Naive thymus-derived CD8-positive, alpha-beta T cell (primary cell): Measurements from ENCODE around the gene ZFP3. TPM values are rescaled to one million over a fixed set of nuclear protein-coding genes. Genes with fewer than 3 reads are reported as not detected.
"Not testable (repeated sequence)": the region's sequence is repeated elsewhere in the genome, so short reads cannot be mapped to it uniquely, and the experiment has no call there.

Source experiments
- ATAC-seq, 2 donors: fragments of 150-1000 bp; cut with Tn5 transposase in 1 of 2; sonication (Bioruptor Pico), chemical (Tn5 transposase) in 1 of 2; 1 replicate in 1 of 2; 2 replicates in 1 of 2; pipeline ENCODE4 v1.10.0; 2021; ENCODE audit warnings: mild to moderate bottlenecking in 2 of 2, moderate library complexity in 2 of 2
- POLR2A ChIA-PET: fragments of 350-600 bp; sonication (Branson Sonifier 250); formaldehyde crosslinking; loops from one replicate; lab custom pipeline; 2021; ENCODE audit warnings: antibody characterized with exemption; lab: Charles Lee
- DNase-seq, 10 donors: peaks; one replicate each; pipeline versions ENCODE4 v3.0.0 to v3.0.0-alpha.2; 2020 to 2022
- H3K27ac Mint-ChIP-seq, 10 donors: one replicate each; pipeline ENCODE4 v1.8.0; 2020 to 2022; ENCODE audit warnings: mild to moderate bottlenecking in 10 of 10, mixed read lengths in 10 of 10, moderate library complexity in 4 of 10, inconsistent platforms in 1 of 10
- H3K27me3 Mint-ChIP-seq, 5 donors: one replicate each; pipeline ENCODE4 v1.8.0; 2021 to 2022; ENCODE audit warnings: mixed read lengths in 5 of 5
- H3K36me3 Mint-ChIP-seq, 3 donors: one replicate each; pipeline ENCODE4 v1.8.0; 2020 to 2022; ENCODE audit warnings: mixed read lengths in 3 of 3, mild to moderate bottlenecking in 2 of 3, inconsistent platforms in 1 of 3
- H3K4me1 Mint-ChIP-seq, 4 donors: one replicate each; pipeline ENCODE4 v1.8.0; 2021 to 2022; ENCODE audit warnings: mixed read lengths in 4 of 4
- H3K4me3 Mint-ChIP-seq, 10 donors: one replicate each; pipeline ENCODE4 v1.8.0; 2020 to 2022; ENCODE audit warnings: mild to moderate bottlenecking in 10 of 10, mixed read lengths in 10 of 10, moderate library complexity in 6 of 10, inconsistent platforms in 1 of 10
- H3K9me3 Mint-ChIP-seq, 9 donors: one replicate each; pipeline ENCODE4 v1.8.0; 2020 to 2022; ENCODE audit warnings: mixed read lengths in 9 of 9, mild to moderate bottlenecking in 3 of 9, inconsistent platforms in 1 of 9, moderate library complexity in 1 of 9
- polyA plus RNA-seq, 3 donors: library from polyadenylated mRNA; unstranded; fragments of 300-500 nt; fragmentation: Illumina TruSeq; gene quantifications; one replicate each; pipeline ENCODE4 v1.2.3, GENCODE V29; 2021
- total RNA-seq, 8 experiments: library from RNA in 2 of 8; stranded (reverse) in 2 of 8; gene quantifications; one replicate each; pipeline ENCODE4 v1.2.3 and lab custom pipeline; 2021 to 2026

The ZFP3 gene
- total RNA-seq (10 to 100 TPM; 12.6 to 12.7 TPM), polyA plus RNA-seq (1 to 10 TPM in 2 of 3 donors, under 1 TPM in 1; 0.51 to 2.1 (median 1.6) TPM), total RNA-seq (lab: John Stamatoyannopoulos, UW) (9.3 to 33.7 (median 17.4) reads per million in 6 experiments)

- Mint-ChIP-seq H3K4me1 (peaks cover 17 to 37% (median 31%) of the 10 kb centered on the region in 4 donors), H3K27me3 (no peaks in the 10 kb centered on the region), H3K9me3 (peaks cover 0 to 8% (median 4%) of the 10 kb centered on the region in 9 donors), H3K36me3 (peaks cover 6 to 18% (median 15%) of the 10 kb centered on the region in 3 donors), H3K4me3 (peak within 1 kb of the TSS; percentile 92 to 99 (median 96)), H3K27ac (peak within 1 kb of the TSS; percentile 89 to 98 (median 94))
- ATAC-seq: peak; percentile 77 to 84
- POLR2A ChIA-PET: interaction anchor here (0.7 to 2.4 kb wide), 11 partner anchors 15 to 1443 kb away, joined by 3 to 9 read pairs (median 4); partner anchors contain the start of genes DHX33, INCA1, KIF1C and PFN1
- peak; percentile 54 to 82 (median 70) for DNase-seq
These were observed at the start of gene ZFP3 for GRCh38 chr17:5078106-5079028. ZFP3 (plus strand) TSS chr17:5078467; CDS start chr17:5091505, 13,038 bp downstream.

GRCh38 chr17:5030168-5030567 lies 48.1 kb upstream of the ZFP3 start:
- H3K36me3 Mint-ChIP-seq, DNase-seq, ATAC-seq, H3K9me3 Mint-ChIP-seq: not testable (repeated sequence)
- H3K27ac Mint-ChIP-seq: peak overlapping the region in 5 of 10 donors; percentile 24 to 91 (median 76)
- H3K4me3 Mint-ChIP-seq: peak overlapping the region in 1 of 10 donors; percentile 83
- POLR2A ChIA-PET: interaction anchor here (0.9 to 3.0 kb wide), 6 partner anchors 11 to 121 kb away, joined by 3 to 9 read pairs (median 4); partner anchors contain the start of genes INCA1, KIF1C, RNF167 and SLC25A11
- peaks cover 0 to 15% (median 4%) of the 10 kb centered on the region in 5 donors for H3K27me3 Mint-ChIP-seq
- peaks cover 5 to 21% (median 17%) of the 10 kb centered on the region in 4 donors for H3K4me1 Mint-ChIP-seq

GRCh38 chr17:5031365-5032082 lies 46.7 kb upstream of the ZFP3 start:
- peaks cover 0 to 18% (median 4%) of the 10 kb centered on the region in 5 donors for H3K27me3 Mint-ChIP-seq
- peak overlapping the region; percentile 76 to 88 (median 85) for H3K4me3 Mint-ChIP-seq
- no peaks in the 10 kb centered on the region for H3K36me3 Mint-ChIP-seq
- POLR2A ChIA-PET: interaction anchor here (0.7 to 3.0 kb wide), 9 partner anchors 10 to 662 kb away, joined by 3 to 9 read pairs (median 4); partner anchors contain the start of genes RNF167, SLC25A11 and SPAG7
- DNase-seq: peak; percentile 61 to 91 (median 80)
- no peaks in the 10 kb centered on the region for H3K9me3 Mint-ChIP-seq
- ATAC-seq: peak; percentile 84 to 87
- peak overlapping the region; percentile 76 to 91 (median 85) for H3K27ac Mint-ChIP-seq
- peaks cover 5 to 21% (median 17%) of the 10 kb centered on the region in 4 donors for H3K4me1 Mint-ChIP-seq

- peak overlapping the region in 1 of 10 donors; percentile 15 for H3K27ac Mint-ChIP-seq
- no peak overlapping the region for H3K4me3 Mint-ChIP-seq
- POLR2A ChIA-PET: interaction anchor here (0.7 kb wide), 1 partner anchor 17 kb away, joined by 8 read pairs; no protein-coding TSS in a partner anchor
These were observed 45.4 kb upstream of the ZFP3 start for GRCh38 chr17:5032865-5033264.

GRCh38 chr17:5033352-5034015 lies 44.8 kb upstream of the ZFP3 start:
- Mint-ChIP-seq H3K4me3 (no peak overlapping the region), H3K9me3 (no peaks in the 10 kb centered on the region), H3K27ac (peak overlapping the region in 1 of 10 donors; percentile 3), H3K27me3 (peaks cover 0 to 20% (median 4%) of the 10 kb centered on the region in 5 donors), H3K4me1 (peaks cover 5 to 21% (median 16%) of the 10 kb centered on the region in 4 donors), H3K36me3 (no peaks in the 10 kb centered on the region)
- no peak for DNase-seq
- no peak for ATAC-seq
- POLR2A ChIA-PET: interaction anchor here (0.7 to 1.3 kb wide), 3 partner anchors 16 to 132 kb away, joined by 3 to 8 read pairs (median 3); no protein-coding TSS in a partner anchor

More at GRCh38 chr17:5032865-5033264, 45.4 kb upstream of the ZFP3 start:
- H3K36me3 Mint-ChIP-seq: no peaks in the 10 kb centered on the region
- peaks cover 0 to 20% (median 4%) of the 10 kb centered on the region in 5 donors for H3K27me3 Mint-ChIP-seq
- DNase-seq (no peak), ATAC-seq (no peak)
- H3K9me3 Mint-ChIP-seq: no peaks in the 10 kb centered on the region
- H3K4me1 Mint-ChIP-seq: peaks cover 5 to 21% (median 17%) of the 10 kb centered on the region in 4 donors

GRCh38 chr17:5034063-5034462 lies 44.2 kb upstream of the ZFP3 start:
- peaks cover 0 to 20% (median 4%) of the 10 kb centered on the region in 5 donors for H3K27me3 Mint-ChIP-seq
- H3K36me3 Mint-ChIP-seq: no peaks in the 10 kb centered on the region
- DNase-seq (no peak), ATAC-seq (no peak)
- no peak overlapping the region for H3K27ac Mint-ChIP-seq
- peaks cover 5 to 21% (median 16%) of the 10 kb centered on the region in 4 donors for H3K4me1 Mint-ChIP-seq
- POLR2A ChIA-PET: interaction anchor here (0.5 to 1.3 kb wide), 4 partner anchors 15 to 132 kb away, joined by 3 to 5 read pairs (median 3); no protein-coding TSS in a partner anchor
- no peak overlapping the region for H3K4me3 Mint-ChIP-seq
- H3K9me3 Mint-ChIP-seq: no peaks in the 10 kb centered on the region

- POLR2A ChIA-PET: interaction anchor here (0.5 to 2.0 kb wide), 5 partner anchors 11 to 133 kb away, joined by 3 to 8 read pairs (median 5); no protein-coding TSS in a partner anchor
- Mint-ChIP-seq H3K4me1 (peaks cover 5 to 21% (median 16%) of the 10 kb centered on the region in 4 donors), H3K27me3 (peaks cover 0 to 20% (median 4%) of the 10 kb centered on the region in 5 donors), H3K36me3 (no peaks in the 10 kb centered on the region), H3K27ac (peak overlapping the region in 2 of 10 donors; percentile 5 to 38), H3K9me3 (no peaks in the 10 kb centered on the region), H3K4me3 (no peak overlapping the region)
- no peak for ATAC-seq
- DNase-seq: no peak
These were observed 43.6 kb upstream of the ZFP3 start for GRCh38 chr17:5034651-5035050.

- Mint-ChIP-seq H3K27ac (peak within 1 kb of the TSS in 3 of 10 donors; percentile 5 to 38 (median 29)), H3K36me3 (no peaks in the 10 kb centered on the region), H3K9me3 (no peaks in the 10 kb centered on the region), H3K4me3 (no peak within 1 kb of the TSS), H3K27me3 (peaks cover 0 to 20% (median 4%) of the 10 kb centered on the region in 5 donors), H3K4me1 (peaks cover 7 to 22% (median 16%) of the 10 kb centered on the region in 4 donors)
- peak in 1 of 10 donors; percentile 53 for DNase-seq
- peak in 1 of 2 donors; percentile 17 for ATAC-seq
- POLR2A ChIA-PET: interaction anchor here (0.6 to 2.0 kb wide), 6 partner anchors 11 to 38 kb away, joined by 3 to 8 read pairs (median 4); partner anchors contain the start of gene INCA1
These were observed 43.0 kb upstream of the ZFP3 start, which contains the start of gene SLC52A1 for GRCh38 chr17:5035315-5035714. SLC52A1 (minus strand) TSS chr17:5035426; CDS start chr17:5034606, 820 bp downstream.

GRCh38 chr17:5042157-5043022 lies 35.9 kb upstream of the ZFP3 start:
- Mint-ChIP-seq H3K4me1 (peaks cover 10 to 46% (median 36%) of the 10 kb centered on the region in 4 donors), H3K36me3 (no peaks in the 10 kb centered on the region)

GRCh38 chr17:5043524-5043923 lies 34.7 kb upstream of the ZFP3 start:
- Mint-ChIP-seq H3K27ac (peak overlapping the region in 3 of 10 donors; percentile 54 to 72 (median 69)), H3K36me3 (no peaks in the 10 kb centered on the region), H3K27me3 (no peaks in the 10 kb centered on the region), H3K9me3 (no peaks in the 10 kb centered on the region), H3K4me3 (peak overlapping the region in 7 of 10 donors; percentile 5 to 87 (median 37)), H3K4me1 (peaks cover 12 to 57% (median 44%) of the 10 kb centered on the region in 4 donors)
- POLR2A ChIA-PET: interaction anchor here (0.7 kb wide), 1 partner anchor 34 kb away, joined by 4 read pairs; no protein-coding TSS in a partner anchor
- DNase-seq (no peak), ATAC-seq (no peak)

More at GRCh38 chr17:5042157-5043022, 35.9 kb upstream of the ZFP3 start:
- DNase-seq (peak in 3 of 10 donors; percentile 18 to 53 (median 21)), ATAC-seq (peak; percentile 57 to 62)
- peak overlapping the region; percentile 72 to 89 (median 84) for H3K4me3 Mint-ChIP-seq
- H3K9me3 Mint-ChIP-seq: no peaks in the 10 kb centered on the region
- POLR2A ChIA-PET: interaction anchor here (0.6 to 1.3 kb wide), 2 partner anchors 12 to 444 kb away, joined by 4 to 5 read pairs; partner anchors contain the start of genes DERL2 and MIS12
- H3K27me3 Mint-ChIP-seq: peaks cover 0 to 1% (median 0%) of the 10 kb centered on the region in 5 donors
- H3K27ac Mint-ChIP-seq: peak overlapping the region; percentile 82 to 94 (median 92)
